ENCODE results near the gene THAP6. TPM values are rescaled to one million over a fixed set of nuclear protein-coding genes. Genes with fewer than 3 reads are reported as not detected.

THAP6 gene
- total RNA-seq, 1 experiment from 2014 or later = 16.7 TPM

GRCh38 chr4:75494563-75494962 lies 19.7 kb upstream of the THAP6 start:
- intact Hi-C loops (cut with micrococcal nuclease; ENCODE audit: unreplicated experiment) = no loop called here
- H3K27me3 ChIP-seq (ENCODE audit: insufficient read depth, low read depth) = no peaks in the 10 kb centered on the region
- no peaks in the 10 kb centered on the region for H4K20me1 ChIP-seq (ENCODE audit: insufficient read depth)
- no TSS peak for BruUV-seq (replicated peaks)
- H3K9me2 ChIP-seq (ENCODE audit: insufficient read depth) = no peaks in the 10 kb centered on the region
- H3K4me3 ChIP-seq = no peak overlapping the region
- no peaks in the 10 kb centered on the region; the same call in 1 of the 2 replicates for H3K36me3 ChIP-seq (ENCODE audit: low read depth)
- H3K9me3 ChIP-seq (ENCODE audit: insufficient read depth, low read depth) = no peaks in the 10 kb centered on the region
- no peak overlapping the region for H3K27ac ChIP-seq
- H2AFZ ChIP-seq = no peak overlapping the region
- CTCF ChIA-PET = no interaction called here
- 0 out of 2 replicates have a peak, but pooled peaks cover 4% of the 10 kb centered on the region for H3K79me2 ChIP-seq (ENCODE audit: low read depth)
- H3K4me1 ChIP-seq (replicated peaks; ENCODE audit: insufficient read depth) = no peaks in the 10 kb centered on the region
- POLR2A ChIA-PET (ENCODE audit: unreplicated experiment) = no interaction called here
- no peak overlapping the region for H3K4me2 ChIP-seq
- DNase-seq = no peak
- no peaks in the 10 kb centered on the region for H3F3A ChIP-seq (ENCODE audit: insufficient read depth, low read depth)
- TF ChIP-seq CTCF (conservative IDR thresholded peaks at IDR 0.05) (no peak), EZH2 (IDR thresholded peaks at IDR 0.05; ENCODE audit: low read depth) (no peak)

- Histone ChIP-seq H3K79me2 (ENCODE audit: low read depth) (0 out of 2 replicates have a peak, but pooled peaks cover 4% of the 10 kb centered on the region), H3K4me2 (no peak overlapping the region), H3F3A (ENCODE audit: insufficient read depth, low read depth) (no peaks in the 10 kb centered on the region), H3K27ac (no peak overlapping the region), H3K4me3 (no peak overlapping the region), H4K20me1 (ENCODE audit: insufficient read depth) (no peaks in the 10 kb centered on the region), H3K9me2 (ENCODE audit: insufficient read depth) (no peaks in the 10 kb centered on the region), H3K27me3 (ENCODE audit: insufficient read depth, low read depth) (no peaks in the 10 kb centered on the region), H3K4me1 (replicated peaks; ENCODE audit: insufficient read depth) (no peaks in the 10 kb centered on the region), H2AFZ (no peak overlapping the region), H3K9me3 (ENCODE audit: insufficient read depth, low read depth) (no peaks in the 10 kb centered on the region), H3K36me3 (ENCODE audit: low read depth) (no peaks in the 10 kb centered on the region; the same call in 1 of the 2 replicates)
- TF ChIP-seq EZH2 (IDR thresholded peaks at IDR 0.05; ENCODE audit: low read depth) (no peak), CTCF (conservative IDR thresholded peaks at IDR 0.05) (no peak)
- POLR2A ChIA-PET (ENCODE audit: unreplicated experiment) = no interaction called here
- no TSS peak for BruUV-seq (replicated peaks)
- no peak for DNase-seq
- CTCF ChIA-PET = no interaction called here
- intact Hi-C loops (cut with micrococcal nuclease; ENCODE audit: unreplicated experiment) = no loop called here
Observed at GRCh38 chr4:75495476-75495875, 18.8 kb upstream of the THAP6 start.

GRCh38 chr4:75496406-75496805 lies 17.9 kb upstream of the THAP6 start:
- DNase-seq = no peak
- Histone ChIP-seq H3K4me2 (no peak overlapping the region), H3K4me1 (replicated peaks; ENCODE audit: insufficient read depth) (no peaks in the 10 kb centered on the region), H3K36me3 (ENCODE audit: low read depth) (no peaks in the 10 kb centered on the region; the same call in 1 of the 2 replicates), H3K9me2 (ENCODE audit: insufficient read depth) (no peaks in the 10 kb centered on the region), H3K79me2 (ENCODE audit: low read depth) (0 out of 2 replicates have a peak, but pooled peaks cover 4% of the 10 kb centered on the region), H4K20me1 (ENCODE audit: insufficient read depth) (no peaks in the 10 kb centered on the region), H3F3A (ENCODE audit: insufficient read depth, low read depth) (no peaks in the 10 kb centered on the region), H3K4me3 (no peak overlapping the region), H3K27me3 (ENCODE audit: insufficient read depth, low read depth) (no peaks in the 10 kb centered on the region), H3K9me3 (ENCODE audit: insufficient read depth, low read depth) (no peaks in the 10 kb centered on the region), H3K27ac (no peak overlapping the region), H2AFZ (no peak overlapping the region)
- ChIA-PET CTCF (no interaction called here), POLR2A (ENCODE audit: unreplicated experiment) (no interaction called here)
- intact Hi-C loops (cut with micrococcal nuclease; ENCODE audit: unreplicated experiment) = no loop called here
- TF ChIP-seq EZH2 (IDR thresholded peaks at IDR 0.05; ENCODE audit: low read depth) = no peak
- TF ChIP-seq CTCF (conservative IDR thresholded peaks at IDR 0.05) = no peak
- no TSS peak for BruUV-seq (replicated peaks)

Data from PC-9 (cell line).